Ishikawa (cell line): Measurements from ENCODE around the gene PSMA1.

ENCODE experiments used
- CEBPB ChIP-seq: IDR thresholded peaks from 2 replicates; pipeline ENCODE4 v1.6.1; 2012
- CREB1 ChIP-seq: IDR thresholded peaks from 2 replicates; pipeline ENCODE4 v1.6.1; 2012; ENCODE audit warnings: low read depth
- EGR1 ChIP-seq: IDR thresholded peaks from 2 replicates; pipeline ENCODE4 v1.6.1; 2012
- EP300 ChIP-seq: IDR thresholded peaks from 2 replicates; pipeline ENCODE4 v1.6.1; 2012; ENCODE audit warnings: borderline replicate concordance
- FOXM1 ChIP-seq: IDR thresholded peaks from 2 replicates; pipeline ENCODE4 v1.6.1; 2012; ENCODE audit warnings: low read depth, borderline replicate concordance
- MAX ChIP-seq: IDR thresholded peaks from 2 replicates; pipeline ENCODE4 v1.6.1; 2012
- NFIC ChIP-seq: IDR thresholded peaks from 2 replicates; pipeline ENCODE4 v1.6.1; 2012
- RAD21 ChIP-seq: IDR thresholded peaks from 2 replicates; pipeline ENCODE4 v1.6.1; 2012; ENCODE audit warnings: low read depth
- REST ChIP-seq: IDR thresholded peaks from 2 replicates; pipeline ENCODE4 v1.6.1; 2012; ENCODE audit warnings: low read depth, mild to moderate bottlenecking
- TAF1 ChIP-seq: IDR thresholded peaks from 2 replicates; pipeline ENCODE4 v1.6.1; 2012; ENCODE audit warnings: low read depth, mild to moderate bottlenecking
- TCF12 ChIP-seq: IDR thresholded peaks from 2 replicates; pipeline ENCODE4 v1.6.1; 2012; ENCODE audit warnings: low read depth
- TEAD4 ChIP-seq: IDR thresholded peaks from 2 replicates; pipeline ENCODE4 v1.6.1; 2012
- USF1 ChIP-seq: IDR thresholded peaks from 2 replicates; pipeline ENCODE4 v1.6.1; 2012
- YY1 ChIP-seq: IDR thresholded peaks from 2 replicates; pipeline ENCODE4 v1.6.1; 2012; ENCODE audit warnings: low read depth
- ZBTB7A ChIP-seq: IDR thresholded peaks from 2 replicates; pipeline ENCODE4 v1.6.1; 2012; ENCODE audit warnings: low read depth

The PSMA1 gene

GRCh38 chr11:14460147-14460546, 60.0 kb downstream of the PSMA1 start:
- TF ChIP-seq ZBTB7A (no peak), EP300 (no peak), TCF12 (no peak), TEAD4 (no peak), USF1 (no peak), CEBPB (no peak), CREB1 (no peak), MAX (no peak), TAF1 (no peak), RAD21 (no peak), NFIC (no peak), REST (no peak)

- TF ChIP-seq REST (no peak), NFIC (no peak), FOXM1 (no peak), YY1 (no peak), CREB1 (no peak), TCF12 (no peak), TAF1 (no peak), USF1 (no peak), RAD21 (no peak), ZBTB7A (no peak)
These were observed 61.8 kb downstream of the PSMA1 start for GRCh38 chr11:14458377-14458776.

- TF ChIP-seq USF1 (no peak), CEBPB (no peak), FOXM1 (no peak), NFIC (no peak), TAF1 (no peak), ZBTB7A (no peak), REST (no peak), RAD21 (no peak), EP300 (no peak), YY1 (no peak), EGR1 (no peak), TCF12 (no peak), MAX (no peak), TEAD4 (no peak), CREB1 (no peak)
These were observed 64.3 kb downstream of the PSMA1 start for GRCh38 chr11:14455648-14456430.
